GM12878 (cell line): ENCODE results near the gene S100A11.

ENCODE experiments used
- JUNB ChIP-seq: IDR thresholded peaks from 2 replicates; pipeline ENCODE4 v1.6.1; 2016; ENCODE audit warnings: antibody characterized with exemption, mild to moderate bottlenecking
- NFIC ChIP-seq: IDR thresholded peaks from 2 replicates; pipeline ENCODE4 v1.6.1; 2012; ENCODE audit warnings: low read depth, mild to moderate bottlenecking, inconsistent platforms, low read length, moderate library complexity
- PBX3 ChIP-seq: IDR thresholded peaks from 2 replicates; pipeline ENCODE4 v1.6.1; 2011; ENCODE audit warnings: mild to moderate bottlenecking, low read depth, low read length, moderate library complexity; ENCODE audit not compliant: insufficient replicate concordance
- POLR2A ChIP-seq: IDR thresholded peaks from 2 replicates; pipeline ENCODE4 v1.6.1; 2011; ENCODE audit warnings: low read depth, mild to moderate bottlenecking, low read length
- TF ChIP-seq, protein P1 (sequence below), 3 experiments: IDR thresholded peaks in 2 of 3; conservative IDR thresholded peaks in 1 of 3; 2 replicates each; pipeline ENCODE4 v1.5.1; 2011; ENCODE audit warnings: low read depth in 3 of 3, low read length in 3 of 3, mild to moderate bottlenecking in 3 of 3, control low read depth in 2 of 3, moderate library complexity in 2 of 3, inconsistent platforms in 1 of 3, mixed read lengths in 1 of 3; ENCODE audit not compliant: control insufficient read depth in 2 of 3, insufficient read depth in 1 of 3; ENCODE audit errors: extremely low read depth in 1 of 3

DNA sequence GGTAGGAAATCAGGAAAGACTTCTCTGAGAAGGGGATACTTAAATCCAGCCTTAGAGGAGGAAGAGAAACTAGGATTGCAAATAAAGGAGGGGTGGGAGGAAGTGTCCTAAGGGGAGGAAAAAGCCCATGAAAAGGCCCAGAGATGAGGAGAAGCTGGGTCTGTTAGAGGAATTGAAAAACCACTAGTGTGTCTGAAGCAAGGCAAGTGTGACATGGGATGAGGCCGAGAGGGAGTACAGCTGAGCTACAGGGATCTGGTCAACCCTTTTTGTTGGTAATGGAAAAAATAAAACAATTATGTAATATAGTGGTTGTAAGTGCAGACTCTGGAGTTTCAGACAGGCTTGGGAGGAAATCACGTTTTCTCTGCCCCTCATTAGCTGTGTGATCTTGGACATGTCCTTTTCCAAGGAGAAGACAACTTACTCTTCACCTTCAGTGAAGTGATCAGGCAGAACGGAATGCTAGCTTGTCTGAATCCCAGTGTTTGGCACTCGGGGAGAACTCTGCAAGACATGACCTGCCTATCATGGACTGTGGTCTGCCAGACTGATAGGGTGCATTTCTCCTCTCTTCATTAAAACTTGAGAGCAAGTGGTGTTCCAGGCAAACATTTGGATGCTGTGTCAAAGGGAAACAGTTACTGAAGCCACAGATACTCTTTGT lies 35.7 kb downstream of the S100A11 start:
- TF ChIP-seq NFIC: no peak
- TF ChIP-seq, protein P1, sequence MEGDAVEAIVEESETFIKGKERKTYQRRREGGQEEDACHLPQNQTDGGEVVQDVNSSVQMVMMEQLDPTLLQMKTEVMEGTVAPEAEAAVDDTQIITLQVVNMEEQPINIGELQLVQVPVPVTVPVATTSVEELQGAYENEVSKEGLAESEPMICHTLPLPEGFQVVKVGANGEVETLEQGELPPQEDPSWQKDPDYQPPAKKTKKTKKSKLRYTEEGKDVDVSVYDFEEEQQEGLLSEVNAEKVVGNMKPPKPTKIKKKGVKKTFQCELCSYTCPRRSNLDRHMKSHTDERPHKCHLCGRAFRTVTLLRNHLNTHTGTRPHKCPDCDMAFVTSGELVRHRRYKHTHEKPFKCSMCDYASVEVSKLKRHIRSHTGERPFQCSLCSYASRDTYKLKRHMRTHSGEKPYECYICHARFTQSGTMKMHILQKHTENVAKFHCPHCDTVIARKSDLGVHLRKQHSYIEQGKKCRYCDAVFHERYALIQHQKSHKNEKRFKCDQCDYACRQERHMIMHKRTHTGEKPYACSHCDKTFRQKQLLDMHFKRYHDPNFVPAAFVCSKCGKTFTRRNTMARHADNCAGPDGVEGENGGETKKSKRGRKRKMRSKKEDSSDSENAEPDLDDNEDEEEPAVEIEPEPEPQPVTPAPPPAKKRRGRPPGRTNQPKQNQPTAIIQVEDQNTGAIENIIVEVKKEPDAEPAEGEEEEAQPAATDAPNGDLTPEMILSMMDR (IDR thresholded peaks at IDR 0.05 in 2 of 3, conservative IDR thresholded peaks at IDR 0.05 in 1 of 3; ENCODE audit: control insufficient read depth in 2 of 3, extremely low read depth in 1 of 3, insufficient read depth in 1 of 3, low read depth in 3 of 3, low read length in 3 of 3): no peak
- no peak for TF ChIP-seq JUNB
- no peak for TF ChIP-seq POLR2A
- TF ChIP-seq PBX3: no peak
